Measurements from ENCODE around the gene GRAP.

- no peak for TF ChIP-seq CTCF (IDR thresholded peaks at IDR 0.05)
- TF ChIP-seq POLR2A (IDR thresholded peaks at IDR 0.05) = no peak
- no peak for TF ChIP-seq EP300 (IDR thresholded peaks at IDR 0.05)
Measured at GRCh38 chr17:18996458-18996857, 50.3 kb downstream of the GRAP start.

Measured in ovary (tissue), 3 donors.